GM23338 (cell line): ENCODE results near the gene GNB1. TPM values are rescaled to one million over a fixed set of nuclear protein-coding genes. Genes with fewer than 3 reads are reported as not detected.

Experiments used
- ATAC-seq: fragments of 200-7000 bp; cut with Tn5 transposase; 3 replicates; pipeline ENCODE4 v1.9.1; 2020
- DNase-seq: peaks from one replicate; pipeline ENCODE4 v3.0.0-alpha.2; 2015; ENCODE audit warnings: low spot score
- H2AFZ ChIP-seq: fragments of 200-600 bp; sonication (generic); 2 replicates; pipeline ENCODE4 v1.8.0; 2016; ENCODE audit warnings: antibody characterized with exemption, mild to moderate bottlenecking, moderate library complexity
- H3F3A ChIP-seq: fragments of 200-600 bp; sonication (generic); replicated peaks from 2 replicates; pipeline ENCODE4 v1.8.0; 2017; ENCODE audit warnings: antibody characterized with exemption, mixed run types, low read depth
- H3K27ac ChIP-seq: fragments of 200-600 bp; sonication (generic); 2 replicates; pipeline ENCODE4 v1.6.1; 2016; ENCODE audit warnings: low read depth
- H3K27me3 ChIP-seq: fragments of 200-600 bp; sonication (generic); 2 replicates; pipeline ENCODE4 v1.8.0; 2016; ENCODE audit warnings: mild to moderate bottlenecking, mixed run types, moderate library complexity; ENCODE audit not compliant: insufficient read depth
- H3K36me3 ChIP-seq: fragments of 200-600 bp; sonication (generic); 2 replicates; pipeline ENCODE4 v1.8.0; 2016; ENCODE audit warnings: mild to moderate bottlenecking; ENCODE audit not compliant: insufficient read depth
- H3K4me1 ChIP-seq: fragments of 200-600 bp; sonication (generic); 2 replicates; pipeline ENCODE4 v1.8.0; 2016; ENCODE audit warnings: mild to moderate bottlenecking, moderate library complexity; ENCODE audit not compliant: insufficient read depth
- H3K4me2 ChIP-seq: fragments of 200-600 bp; sonication (generic); 2 replicates; pipeline ENCODE4 v1.7.1; 2017; ENCODE audit warnings: mixed run types
- H3K4me3 ChIP-seq: fragments of 200-600 bp; sonication (generic); 2 replicates; pipeline ENCODE4 v1.6.1; 2016; ENCODE audit warnings: mixed run types
- H3K79me2 ChIP-seq: fragments of 200-600 bp; sonication (generic); replicated peaks from 2 replicates; pipeline ENCODE4 v1.8.0; 2017; ENCODE audit warnings: mild to moderate bottlenecking; ENCODE audit not compliant: insufficient read depth
- H3K9me2 ChIP-seq: fragments of 200-600 bp; sonication (generic); 2 replicates; pipeline ENCODE4 v1.8.0; 2017; ENCODE audit not compliant: insufficient read depth
- H4K20me1 ChIP-seq: fragments of 200-600 bp; sonication (generic); replicated peaks from 2 replicates; pipeline ENCODE4 v1.8.0; 2017; ENCODE audit warnings: mild to moderate bottlenecking; ENCODE audit not compliant: insufficient read depth
- H3K27ac Mint-ChIP-seq: 2 replicates; pipeline ENCODE4 v1.8.0; 2020; ENCODE audit warnings: inconsistent platforms, mild to moderate bottlenecking, moderate library complexity, mixed read lengths
- H3K27me3 Mint-ChIP-seq: 3 replicates; pipeline ENCODE4 v1.8.0; 2022; ENCODE audit warnings: low read depth, mild to moderate bottlenecking, moderate library complexity, mixed read lengths, inconsistent platforms; ENCODE audit not compliant: insufficient read depth, poor library complexity
- H3K36me3 Mint-ChIP-seq: 3 replicates; pipeline ENCODE4 v1.8.0; 2021; ENCODE audit warnings: low read depth, mild to moderate bottlenecking, inconsistent platforms, moderate library complexity, mixed read lengths
- H3K4me1 Mint-ChIP-seq: 3 replicates; pipeline ENCODE4 v1.8.0; 2020; ENCODE audit warnings: mild to moderate bottlenecking, inconsistent platforms, mixed read lengths
- H3K4me3 Mint-ChIP-seq: 3 replicates; pipeline ENCODE4 v1.8.0; 2021; ENCODE audit warnings: moderate library complexity, mild to moderate bottlenecking, inconsistent platforms, mixed read lengths
- H3K9me3 Mint-ChIP-seq: 3 replicates; pipeline ENCODE4 v1.8.0; 2020; ENCODE audit warnings: moderate library complexity, mild to moderate bottlenecking, inconsistent platforms, mixed read lengths
- CREB1 ChIP-seq: fragments of 250-450 bp; sonication (Bioruptor Pico); IDR thresholded peaks from 2 replicates; pipeline ENCODE4 v1.5.0; 2020; ENCODE audit warnings: low read depth, mild to moderate bottlenecking, moderate library complexity
- EZH2phosphoT487 ChIP-seq: fragments of 200-600 bp; sonication (generic); IDR thresholded peaks from one replicate; pipeline ENCODE4 v1.8.1; 2018; ENCODE audit warnings: antibody characterized with exemption; ENCODE audit not compliant: unreplicated experiment
- JUNB ChIP-seq: IDR thresholded peaks from one replicate; pipeline ENCODE4 v1.6.1; 2016; ENCODE audit warnings: antibody characterized with exemption; ENCODE audit not compliant: unreplicated experiment
- NANOG ChIP-seq: IDR thresholded peaks from 2 replicates; pipeline ENCODE4 v1.6.1; 2016; ENCODE audit warnings: antibody characterized with exemption, borderline replicate concordance
- POLR2AphosphoS5 ChIP-seq: IDR thresholded peaks from 2 replicates; pipeline ENCODE4 v1.6.1; 2016; ENCODE audit warnings: antibody characterized with exemption, low read depth
- REST ChIP-seq: IDR thresholded peaks from one replicate; pipeline ENCODE4 v1.6.1; 2018; ENCODE audit warnings: antibody characterized with exemption; ENCODE audit not compliant: unreplicated experiment
- ZNF331 ChIP-seq: fragments of 250-450 bp; sonication (Bioruptor Pico); IDR thresholded peaks from 2 replicates; pipeline ENCODE4 v1.5.0; 2020; ENCODE audit warnings: low read depth, mild to moderate bottlenecking, moderate library complexity
- ZNF462 ChIP-seq: fragments of 250-450 bp; sonication (Bioruptor Pico); IDR thresholded peaks from 2 replicates; pipeline ENCODE4 v1.5.0; 2020; ENCODE audit warnings: mild to moderate bottlenecking, moderate library complexity
- polyA plus RNA-seq: library from polyadenylated mRNA; unstranded; fragments of >200 nt; fragmentation: Nextera tagmentation; extraction: Ambion mirVana; gene quantifications from 2 replicates; pipeline ENCODE4 v1.2.1, GENCODE V29; 2016
- total RNA-seq: library from RNA; depleted of rRNA; stranded (reverse); fragments of >200 nt; shearing (Covaris generic); gene quantifications from 2 replicates; pipeline ENCODE4 v1.2.3, GENCODE V29; 2014
- TF ChIP-seq, protein P1 (sequence below): IDR thresholded peaks from 2 replicates; pipeline ENCODE4 v1.6.1; 2016; ENCODE audit warnings: antibody characterized with exemption

Gene GNB1
- total and polyA plus RNA-seq, 2 experiments from 2014 or later = 65.4 to 138 TPM

DNA sequence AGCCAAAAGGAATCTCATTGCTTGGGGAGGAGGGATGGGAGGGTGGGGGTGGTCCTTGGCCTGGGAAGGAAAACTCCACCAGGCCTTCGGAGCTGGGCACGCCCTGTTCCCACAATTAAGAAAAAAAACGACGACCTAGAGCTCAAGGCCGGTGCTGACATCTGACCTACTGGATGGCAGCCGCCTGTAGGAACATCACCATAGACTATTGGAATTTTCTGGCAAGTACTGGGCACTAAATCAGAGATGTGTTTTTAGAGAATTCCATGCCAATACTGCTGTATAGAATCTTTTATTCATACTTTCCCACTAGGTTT, 113.3 kb downstream of the GNB1 start:
- Mint-ChIP-seq H3K4me3 (peak overlapping the region; percentile 85), H3K4me1 (peaks cover 45% of the 10 kb centered on the region), H3K9me3 (no peaks in the 10 kb centered on the region), H3K27ac (no peak overlapping the region), H3K27me3 (peaks cover 36% of the 10 kb centered on the region), H3K36me3 (peaks cover 21% of the 10 kb centered on the region)
- ATAC-seq = no peak
- Histone ChIP-seq H4K20me1 (peaks cover 29% of the 10 kb centered on the region), H3F3A (peaks cover 31% of the 10 kb centered on the region), H3K4me1 (peaks cover 31% of the 10 kb centered on the region), H3K27me3 (no peaks in the 10 kb centered on the region), H3K27ac (no peak overlapping the region), H3K4me3 (peak overlapping the region; percentile 89), H3K9me2 (no peaks in the 10 kb centered on the region), H3K36me3 (peaks cover 2% of the 10 kb centered on the region; the same call in 1 of the 2 replicates), H3K4me2 (peak overlapping the region; percentile 96), H3K79me2 (peaks cover 54% of the 10 kb centered on the region), H2AFZ (no peak overlapping the region)
- peak; percentile 44 for DNase-seq
- no peak for TF ChIP-seq POLR2AphosphoS5

GRCh38 chr1:1776672-1777582, 114.0 kb downstream of the GNB1 start:
- peak overlapping the region; percentile 96 for H3K4me2 ChIP-seq
- Mint-ChIP-seq H3K4me3 (peak overlapping the region; percentile 85), H3K4me1 (peaks cover 45% of the 10 kb centered on the region), H3K27ac (no peak overlapping the region), H3K27me3 (peaks cover 36% of the 10 kb centered on the region), H3K36me3 (peaks cover 27% of the 10 kb centered on the region), H3K9me3 (no peaks in the 10 kb centered on the region; the same call in 1 of the 3 replicates)
- no peak for ATAC-seq
- H4K20me1 ChIP-seq = peaks cover 29% of the 10 kb centered on the region
- peak overlapping the region; percentile 89 for H3K4me3 ChIP-seq
- no peak for DNase-seq
- H3K9me2 ChIP-seq = no peaks in the 10 kb centered on the region
- peaks cover 31% of the 10 kb centered on the region for H3F3A ChIP-seq
- peaks cover 61% of the 10 kb centered on the region for H3K79me2 ChIP-seq
- H3K27me3 ChIP-seq = no peaks in the 10 kb centered on the region
- H3K36me3 ChIP-seq = peaks cover 8% of the 10 kb centered on the region; the same call in 1 of the 2 replicates
- peak overlapping the region; percentile 33; the same call in 1 of the 2 replicates for H3K27ac ChIP-seq
- peaks cover 31% of the 10 kb centered on the region for H3K4me1 ChIP-seq
- no peak overlapping the region for H2AFZ ChIP-seq
- TF ChIP-seq EZH2phosphoT487 = no peak
- TF ChIP-seq ZNF331 (CRISPR knock-in tag) = no peak
- TF ChIP-seq, protein P1, sequence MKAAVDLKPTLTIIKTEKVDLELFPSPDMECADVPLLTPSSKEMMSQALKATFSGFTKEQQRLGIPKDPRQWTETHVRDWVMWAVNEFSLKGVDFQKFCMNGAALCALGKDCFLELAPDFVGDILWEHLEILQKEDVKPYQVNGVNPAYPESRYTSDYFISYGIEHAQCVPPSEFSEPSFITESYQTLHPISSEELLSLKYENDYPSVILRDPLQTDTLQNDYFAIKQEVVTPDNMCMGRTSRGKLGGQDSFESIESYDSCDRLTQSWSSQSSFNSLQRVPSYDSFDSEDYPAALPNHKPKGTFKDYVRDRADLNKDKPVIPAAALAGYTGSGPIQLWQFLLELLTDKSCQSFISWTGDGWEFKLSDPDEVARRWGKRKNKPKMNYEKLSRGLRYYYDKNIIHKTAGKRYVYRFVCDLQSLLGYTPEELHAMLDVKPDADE = no peak
- TF ChIP-seq REST = no peak
- no peak for TF ChIP-seq NANOG
- TF ChIP-seq ZNF462 = no peak
- no peak for TF ChIP-seq JUNB
- no peak for TF ChIP-seq CREB1 (CRISPR knock-in tag)
